Endothelial cell of umbilical vein (primary cell): ENCODE data around the gene BORCS5. TPM values are rescaled to one million over a fixed set of nuclear protein-coding genes. Genes with fewer than 3 reads are reported as not detected.

Source experiments
- BruUV-seq: library from RNA; stranded (reverse); fragments of 400-500 nt; replicated peaks from 2 replicates; lab custom pipeline; 2021; lab: Mats Ljungman, UMichigan
- CTCF ChIA-PET: fragments of 300-600, 350-600 bp; sonication (Branson Sonifier 250); formaldehyde crosslinking; loops from one replicate; lab custom pipeline; 2021; ENCODE audit warnings: antibody characterized with exemption, inconsistent platforms; lab: Charles Lee
- POLR2A ChIA-PET: fragments of 300-600, 350-600 bp; sonication (Branson Sonifier 250); formaldehyde crosslinking; loops from one replicate; lab custom pipeline; 2021; ENCODE audit warnings: antibody characterized with exemption, inconsistent platforms; lab: Charles Lee
- DNase-seq: peaks from one replicate; pipeline ENCODE4 v3.0.0-alpha.2; 2011; ENCODE audit warnings: low read depth, low spot score
- FAIRE-seq: peaks from 2 replicates; lab custom pipeline; 2011; peaks lifted over from hg19 to GRCh38; lab: Jason Lieb, UNC
- H2AFZ ChIP-seq: 2 replicates; pipeline ENCODE4 v1.6.0; 2012; ENCODE audit warnings: low read depth, low read length, control low read depth, inconsistent platforms
- H3K27ac ChIP-seq: 2 replicates; pipeline ENCODE4 v1.5.1; 2011; ENCODE audit warnings: low read depth, mild to moderate bottlenecking, control low read depth, low read length, moderate library complexity; ENCODE audit not compliant: insufficient read depth
- H3K27me3 ChIP-seq, 2 experiments: 2 replicates each; pipeline versions ENCODE4 v1.6.0 to v1.6.1; 2011; ENCODE audit warnings: low read length in 2 of 2, mixed read lengths in 1 of 2; ENCODE audit not compliant: control insufficient read depth in 2 of 2, insufficient read depth in 2 of 2
- H3K36me3 ChIP-seq, 2 experiments: 2 replicates in 1 of 2; 3 replicates in 1 of 2; pipeline ENCODE4 v1.5.1; 2011; ENCODE audit warnings: low read length in 2 of 2, mild to moderate bottlenecking in 1 of 2, moderate library complexity in 1 of 2; ENCODE audit not compliant: control insufficient read depth in 2 of 2, insufficient read depth in 2 of 2; ENCODE audit errors: extremely low read depth in 1 of 2
- H3K4me1 ChIP-seq: 3 replicates; pipeline ENCODE4 v1.5.1; 2011; ENCODE audit warnings: mild to moderate bottlenecking, low read length; ENCODE audit not compliant: control insufficient read depth, insufficient read depth; ENCODE audit errors: extremely low read depth
- H3K4me2 ChIP-seq: 2 replicates; pipeline ENCODE4 v1.6.1; 2011; ENCODE audit warnings: low read length, control low read depth, mixed read lengths; ENCODE audit not compliant: insufficient read depth
- H3K4me3 ChIP-seq, 3 experiments: fragments of 200-600 bp in 1 of 3; sonication (generic), shearing (Covaris generic) in 1 of 3; replicated peaks in 1 of 3; 2 replicates each; pipeline ENCODE4 v1.5.1; 2011 to 2016; ENCODE audit warnings: control low read depth in 3 of 3, low read length in 3 of 3, mild to moderate bottlenecking in 2 of 3, inconsistent platforms in 1 of 3, low read depth in 1 of 3, moderate library complexity in 1 of 3; ENCODE audit not compliant: insufficient read depth in 1 of 3
- H3K79me2 ChIP-seq: 2 replicates; pipeline ENCODE4 v1.6.0; 2012; ENCODE audit warnings: low read length, inconsistent platforms; ENCODE audit not compliant: control insufficient read depth, insufficient read depth
- H3K9ac ChIP-seq: replicated peaks from 2 replicates; pipeline ENCODE3; 2011; ENCODE audit warnings: low read length, control low read depth; ENCODE audit not compliant: insufficient read depth; ENCODE audit errors: extremely low read depth
- H3K9me1 ChIP-seq: replicated peaks from 3 replicates; pipeline ENCODE4 v1.6.0; 2011; ENCODE audit warnings: mild to moderate bottlenecking, low read length; ENCODE audit not compliant: control insufficient read depth, insufficient read depth; ENCODE audit errors: extremely low read depth
- H3K9me3 ChIP-seq: replicated peaks from 2 replicates; pipeline ENCODE4 v1.5.1; 2012; ENCODE audit warnings: low read length, inconsistent platforms; ENCODE audit not compliant: control insufficient read depth, insufficient read depth
- H4K20me1 ChIP-seq: replicated peaks from 2 replicates; pipeline ENCODE3; 2011; ENCODE audit warnings: mild to moderate bottlenecking, low read length; ENCODE audit not compliant: control insufficient read depth, insufficient read depth; ENCODE audit errors: extremely low read depth
- CTCF ChIP-seq, 2 donors: IDR thresholded peaks; 1 replicate in 1 of 2; 2 replicates in 1 of 2; pipeline ENCODE4 v1.5.1; 2011; ENCODE audit warnings: low read length in 2 of 2, mild to moderate bottlenecking in 2 of 2, moderate library complexity in 2 of 2, control low read depth in 1 of 2, inconsistent platforms in 1 of 2, low read depth in 1 of 2; ENCODE audit not compliant: insufficient read depth in 1 of 2; ENCODE audit errors: extremely low read depth in 1 of 2
- FOS ChIP-seq: IDR thresholded peaks from 2 replicates; pipeline ENCODE4 v1.6.1; 2011; ENCODE audit warnings: mild to moderate bottlenecking, low read length, moderate library complexity, borderline replicate concordance; ENCODE audit not compliant: insufficient read depth
- GATA2 ChIP-seq: IDR thresholded peaks from 2 replicates; pipeline ENCODE4 v1.7.0; 2011; ENCODE audit warnings: low read depth, mild to moderate bottlenecking, moderate library complexity, mixed read lengths, low read length; ENCODE audit not compliant: insufficient read length, insufficient read depth
- MYC ChIP-seq: IDR thresholded peaks from one replicate; pipeline ENCODE4 v1.6.1; 2011; ENCODE audit warnings: mild to moderate bottlenecking, low read depth, low read length
- dilution Hi-C: fragments of 300-500 bp; cut with MboI; formaldehyde crosslinking; loops from one replicate; pipeline ENCODE4 v1.15.0; 2019; ENCODE audit warnings: low sequenced_read_pairs; ENCODE audit not compliant: extremely low pct_ligation_motif_present
- intact Hi-C: fragments of 100-400 bp; cut with micrococcal nuclease; formaldehyde crosslinking; loops from one replicate; pipeline ENCODE4 v1.10.0; 2022
- polyA plus RNA-seq, 4 experiments: library from polyadenylated mRNA; depleted of rRNA in 3 of 4; stranded (reverse) in 3 of 4; unstranded in 1 of 4; fragments of >200 nt; gene quantifications; 2 replicates each; pipeline versions ENCODE4 v1.2.1 to v1.2.3, GENCODE V29; 2011 to 2012; ENCODE audit warnings: missing spikeins in 1 of 4
- total RNA-seq: library from RNA; stranded (reverse); gene quantifications from 2 replicates; pipeline ENCODE4 v1.2.3, GENCODE V29; 2021

The BORCS5 gene
- total and polyA plus RNA-seq, 2 donors (not counting 3 experiments of a cell fraction or from before 2014, with no cell fraction given), result 8.3 to 10.5 TPM

GRCh38 chr12:12482150-12482761 lies 125.4 kb downstream of the BORCS5 start:
- Histone ChIP-seq H3K27ac (no peak overlapping the region), H3K27me3 (no peaks in the 10 kb centered on the region)
- CTCF ChIA-PET, result interaction anchor here (1.1 to 1.2 kb wide), 2 partner anchors 84 to 173 kb away, joined by 3 read pairs; no protein-coding TSS in a partner anchor

More at GRCh38 chr12:12482150-12482761, 125.4 kb downstream of the BORCS5 start:
- Histone ChIP-seq H3K4me1 (peaks cover 5% of the 10 kb centered on the region), H3K4me2 (no peak overlapping the region), H3K4me3 (no peak overlapping the region), H3K79me2 (no peaks in the 10 kb centered on the region), H2AFZ (no peak overlapping the region), H3K9ac (no peak overlapping the region), H4K20me1 (no peaks in the 10 kb centered on the region), H3K36me3 (peaks cover 0 to 6% of the 10 kb centered on the region in 2 experiments), H3K9me1 (no peaks in the 10 kb centered on the region), H3K9me3 (no peaks in the 10 kb centered on the region)
- TF ChIP-seq CTCF (IDR thresholded peaks at IDR 0.05; ENCODE audit: extremely low read depth in 1 of 2, insufficient read depth in 1 of 2, low read depth in 1 of 2, low read length in 2 of 2), result no peak
- no peak for TF ChIP-seq MYC
- no peak for TF ChIP-seq FOS
- TF ChIP-seq GATA2, result no peak
- DNase-seq (no peak), FAIRE-seq (no peak)
- BruUV-seq, result no TSS peak
- intact Hi-C loops, result no loop called here
- POLR2A ChIA-PET, result no interaction called here
- dilution Hi-C loops, result no loop called here
